NCI-H2171 treated with DMSO at 0.1 percent for 48 hours (cell line): ENCODE results near the gene KRTAP9-1.
"Not testable (repeated sequence)": the region's sequence is repeated elsewhere in the genome, so short reads cannot be mapped to it uniquely, and the experiment has no call there.

ENCODE experiments used
- DNase-seq: peaks from one replicate; lab custom pipeline; 2025; lab: John Stamatoyannopoulos, UW

Gene KRTAP9-1

GRCh38 chr17:41178843-41179616, 10.7 kb upstream of the KRTAP9-1 start:
- DNase-seq = no peak

GRCh38 chr17:41184480-41184961, 5.2 kb upstream of the KRTAP9-1 start, which contains the start of gene KRTAP4-1:
Gene KRTAP4-1, minus strand, starts transcription at chr17:41184911. Its CDS starts 57 bp downstream, at chr17:41184854.
- DNase-seq = no peak

GRCh38 chr17:41185001-41185400, 4.7 kb upstream of the KRTAP9-1 start:
- DNase-seq = no peak

GRCh38 chr17:41186872-41187271, 2.8 kb upstream of the KRTAP9-1 start:
- DNase-seq = no peak

- no peak for DNase-seq
Observed at GRCh38 chr17:41190328-41190727, 641 bp downstream of the KRTAP9-1 start.

GRCh38 chr17:41196068-41196467, 6.4 kb downstream of the KRTAP9-1 start:
- no peak for DNase-seq

GRCh38 chr17:41199421-41200078, 9.9 kb downstream of the KRTAP9-1 start:
- DNase-seq = no peak

GRCh38 chr17:41211845-41212466, 22.3 kb downstream of the KRTAP9-1 start:
- DNase-seq = no peak

GRCh38 chr17:41212524-41213169, 23.0 kb downstream of the KRTAP9-1 start:
- DNase-seq = peak; percentile 12

GRCh38 chr17:41215681-41216080, 26.0 kb downstream of the KRTAP9-1 start:
- no peak for DNase-seq

- no peak for DNase-seq
Observed at GRCh38 chr17:41223821-41224220, 34.1 kb downstream of the KRTAP9-1 start.

GRCh38 chr17:41226051-41226450, 36.4 kb downstream of the KRTAP9-1 start:
- DNase-seq = no peak

- DNase-seq = not testable (repeated sequence)
Observed at GRCh38 chr17:41226598-41227095, 37.0 kb downstream of the KRTAP9-1 start, which contains the start of gene KRTAP9-2. Gene KRTAP9-2, plus strand, starts transcription at chr17:41226648. Its CDS starts 7 bp downstream, at chr17:41226655.

- DNase-seq = no peak
Observed at GRCh38 chr17:41230094-41230493, 40.4 kb downstream of the KRTAP9-1 start.

- no peak for DNase-seq
Observed at GRCh38 chr17:41231731-41232130, 42.0 kb downstream of the KRTAP9-1 start.

- DNase-seq = peak; percentile 47
Observed at GRCh38 chr17:41232399-41233105, 42.9 kb downstream of the KRTAP9-1 start, which contains the start of gene KRTAP9-3. Gene KRTAP9-3, plus strand, starts transcription at chr17:41232449. Its CDS starts 53 bp downstream, at chr17:41232502.

- not testable (repeated sequence) for DNase-seq
Observed at GRCh38 chr17:41237116-41237515, 47.4 kb downstream of the KRTAP9-1 start.

GRCh38 chr17:41237949-41238437, 48.3 kb downstream of the KRTAP9-1 start, which contains the start of gene KRTAP9-8:
Gene KRTAP9-8, plus strand, starts transcription at chr17:41237999. Its CDS starts 53 bp downstream, at chr17:41238052.
- DNase-seq = not testable (repeated sequence)
